Loucy (cell line): ENCODE data around the gene MAGIX.
"Not testable (repeated sequence)": the region's sequence is repeated elsewhere in the genome, so short reads cannot be mapped to it uniquely, and the experiment has no call there.

Experiments used
- H2AFZ ChIP-seq: fragments of 200-600 bp; sonication (generic); 2 replicates; pipeline ENCODE4 v1.6.0; 2016; ENCODE audit warnings: antibody characterized with exemption, mild to moderate bottlenecking, low read length, moderate library complexity
- H3F3A ChIP-seq: fragments of 200-600 bp; 2 replicates; pipeline ENCODE4 v1.6.0; 2016; ENCODE audit warnings: antibody characterized with exemption, low read depth, mild to moderate bottlenecking
- H3K27me3 ChIP-seq: fragments of 200-600 bp; sonication (generic); 2 replicates; pipeline ENCODE4 v1.6.1; 2014; ENCODE audit warnings: low read length, mild to moderate bottlenecking; ENCODE audit not compliant: insufficient read depth, poor library complexity, severe bottlenecking
- H3K36me3 ChIP-seq: fragments of 200-600 bp; sonication (generic); 2 replicates; pipeline ENCODE4 v1.6.1; 2016; ENCODE audit warnings: low read length; ENCODE audit not compliant: insufficient read depth
- H3K4me1 ChIP-seq: fragments of 200-600 bp; sonication (generic); 2 replicates; pipeline ENCODE4 v1.5.1; 2014; ENCODE audit warnings: low read length, mild to moderate bottlenecking; ENCODE audit not compliant: insufficient read depth, poor library complexity, severe bottlenecking
- H3K4me2 ChIP-seq: fragments of 200-600 bp; sonication (generic); 2 replicates; pipeline ENCODE4 v1.6.0; 2014; ENCODE audit warnings: antibody characterized with exemption, low read length, low read depth, mild to moderate bottlenecking; ENCODE audit not compliant: poor library complexity, severe bottlenecking
- H3K4me3 ChIP-seq: fragments of 200-600 bp; sonication (generic); 2 replicates; pipeline ENCODE4 v1.5.1; 2014; ENCODE audit warnings: low read length, mild to moderate bottlenecking, mixed read lengths; ENCODE audit not compliant: poor library complexity, severe bottlenecking
- H3K79me2 ChIP-seq: fragments of 200-600 bp; sonication (generic); 2 replicates; pipeline ENCODE4 v1.6.1; 2014; ENCODE audit warnings: low read length; ENCODE audit not compliant: insufficient read depth
- H3K9ac ChIP-seq: fragments of 200-600 bp; sonication (generic); 2 replicates; pipeline ENCODE4 v1.6.0; 2014; ENCODE audit warnings: mild to moderate bottlenecking, low read depth, low read length, moderate library complexity; ENCODE audit not compliant: poor library complexity, severe bottlenecking
- H3K9me2 ChIP-seq: fragments of 200-600 bp; sonication (generic); replicated peaks from 2 replicates; pipeline ENCODE4 v1.6.1; 2016; ENCODE audit warnings: low read depth, low read length, mixed read lengths
- H3K9me3 ChIP-seq: fragments of 200-600 bp; sonication (generic); 2 replicates; pipeline ENCODE4 v1.6.1; 2014; ENCODE audit warnings: mild to moderate bottlenecking, antibody characterized with exemption, low read length, low read depth; ENCODE audit not compliant: insufficient read depth
- H4K20me1 ChIP-seq: fragments of 200-600 bp; sonication (generic); 2 replicates; pipeline ENCODE4 v1.6.0; 2014; ENCODE audit warnings: antibody characterized with exemption, low read length, mild to moderate bottlenecking; ENCODE audit not compliant: insufficient read depth, poor library complexity, severe bottlenecking
- EZH2phosphoT487 ChIP-seq: fragments of 200-600 bp; IDR thresholded peaks from 2 replicates; pipeline ENCODE4 v1.6.1; 2018; ENCODE audit warnings: antibody characterized with exemption, mild to moderate bottlenecking, moderate library complexity, borderline replicate concordance
- TF ChIP-seq, protein P1 (sequence below): fragments of 200-600 bp; sonication (generic); conservative IDR thresholded peaks from 2 replicates; pipeline ENCODE4 v1.5.1; 2014; ENCODE audit warnings: mild to moderate bottlenecking, antibody characterized with exemption, low read length

The MAGIX gene

DNA sequence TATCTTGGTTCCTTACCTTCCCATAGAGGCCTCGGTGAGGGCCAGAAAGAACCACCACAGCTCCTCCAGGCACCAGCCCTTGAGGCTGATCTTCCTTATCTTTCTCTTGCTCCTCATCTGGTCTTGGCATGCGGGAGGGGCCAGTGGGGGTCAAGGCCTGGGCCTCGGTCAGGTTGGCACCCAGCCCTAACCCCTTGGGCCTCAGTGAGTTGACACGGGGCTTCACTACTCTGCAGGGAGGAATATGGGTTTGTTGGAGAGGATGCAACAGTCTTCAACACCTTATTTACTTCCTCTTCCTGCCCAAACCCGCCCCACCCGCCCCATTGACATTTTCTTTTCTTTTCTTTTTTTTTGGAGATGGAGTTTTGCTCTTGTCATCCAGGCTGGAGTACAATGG lies 45.0 kb upstream of the MAGIX start:
- no peak overlapping the region for H3K9ac ChIP-seq
- no peaks in the 10 kb centered on the region for H3F3A ChIP-seq
- H3K9me3 ChIP-seq, result no peaks in the 10 kb centered on the region
- no peak overlapping the region for H3K4me2 ChIP-seq
- H2AFZ ChIP-seq, result no peak overlapping the region
- TF ChIP-seq EZH2phosphoT487, result no peak
- TF ChIP-seq, protein P1, sequence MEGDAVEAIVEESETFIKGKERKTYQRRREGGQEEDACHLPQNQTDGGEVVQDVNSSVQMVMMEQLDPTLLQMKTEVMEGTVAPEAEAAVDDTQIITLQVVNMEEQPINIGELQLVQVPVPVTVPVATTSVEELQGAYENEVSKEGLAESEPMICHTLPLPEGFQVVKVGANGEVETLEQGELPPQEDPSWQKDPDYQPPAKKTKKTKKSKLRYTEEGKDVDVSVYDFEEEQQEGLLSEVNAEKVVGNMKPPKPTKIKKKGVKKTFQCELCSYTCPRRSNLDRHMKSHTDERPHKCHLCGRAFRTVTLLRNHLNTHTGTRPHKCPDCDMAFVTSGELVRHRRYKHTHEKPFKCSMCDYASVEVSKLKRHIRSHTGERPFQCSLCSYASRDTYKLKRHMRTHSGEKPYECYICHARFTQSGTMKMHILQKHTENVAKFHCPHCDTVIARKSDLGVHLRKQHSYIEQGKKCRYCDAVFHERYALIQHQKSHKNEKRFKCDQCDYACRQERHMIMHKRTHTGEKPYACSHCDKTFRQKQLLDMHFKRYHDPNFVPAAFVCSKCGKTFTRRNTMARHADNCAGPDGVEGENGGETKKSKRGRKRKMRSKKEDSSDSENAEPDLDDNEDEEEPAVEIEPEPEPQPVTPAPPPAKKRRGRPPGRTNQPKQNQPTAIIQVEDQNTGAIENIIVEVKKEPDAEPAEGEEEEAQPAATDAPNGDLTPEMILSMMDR, result no peak
- no peaks in the 10 kb centered on the region for H3K36me3 ChIP-seq
- H3K4me3 ChIP-seq, result no peak overlapping the region
- no peaks in the 10 kb centered on the region for H4K20me1 ChIP-seq
- H3K79me2 ChIP-seq, result peaks cover 11% of the 10 kb centered on the region; the same call in 1 of the 2 replicates
- H3K4me1 ChIP-seq, result no peaks in the 10 kb centered on the region
- no peaks in the 10 kb centered on the region for H3K9me2 ChIP-seq
- H3K27me3 ChIP-seq, result no peaks in the 10 kb centered on the region

DNA sequence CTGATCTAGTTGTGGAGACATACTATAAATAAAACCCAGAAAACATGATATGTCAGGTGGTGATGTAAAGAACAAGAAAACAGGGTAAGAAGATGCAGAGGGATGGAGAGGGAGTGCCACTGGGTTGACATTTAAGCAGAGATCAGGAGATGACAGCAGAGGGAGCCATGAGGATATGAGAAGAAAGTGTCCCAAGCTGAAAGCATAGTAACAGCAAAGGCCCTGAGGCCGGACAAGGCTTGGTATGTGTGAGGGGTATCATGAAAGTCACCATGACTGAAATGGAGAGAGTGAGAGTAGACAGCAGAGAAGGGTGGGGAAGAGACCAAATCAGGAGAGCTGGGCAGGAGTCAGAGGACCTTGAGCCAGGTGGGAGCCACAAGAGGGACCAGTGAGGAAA lies 42.5 kb upstream of the MAGIX start:
- no peaks in the 10 kb centered on the region for H3K27me3 ChIP-seq
- no peaks in the 10 kb centered on the region for H3F3A ChIP-seq
- no peaks in the 10 kb centered on the region for H3K9me3 ChIP-seq
- H3K4me2 ChIP-seq, result no peak overlapping the region
- no peaks in the 10 kb centered on the region for H4K20me1 ChIP-seq
- no peak for TF ChIP-seq EZH2phosphoT487
- TF ChIP-seq, protein P1, result no peak; the same call in 1 of the 2 replicates
- no peaks in the 10 kb centered on the region for H3K4me1 ChIP-seq
- no peak overlapping the region for H2AFZ ChIP-seq
- H3K79me2 ChIP-seq, result peaks cover 20% of the 10 kb centered on the region; the same call in 1 of the 2 replicates
- H3K9ac ChIP-seq, result no peak overlapping the region
- H3K9me2 ChIP-seq, result no peaks in the 10 kb centered on the region
- H3K4me3 ChIP-seq, result no peak overlapping the region
- no peaks in the 10 kb centered on the region for H3K36me3 ChIP-seq

DNA sequence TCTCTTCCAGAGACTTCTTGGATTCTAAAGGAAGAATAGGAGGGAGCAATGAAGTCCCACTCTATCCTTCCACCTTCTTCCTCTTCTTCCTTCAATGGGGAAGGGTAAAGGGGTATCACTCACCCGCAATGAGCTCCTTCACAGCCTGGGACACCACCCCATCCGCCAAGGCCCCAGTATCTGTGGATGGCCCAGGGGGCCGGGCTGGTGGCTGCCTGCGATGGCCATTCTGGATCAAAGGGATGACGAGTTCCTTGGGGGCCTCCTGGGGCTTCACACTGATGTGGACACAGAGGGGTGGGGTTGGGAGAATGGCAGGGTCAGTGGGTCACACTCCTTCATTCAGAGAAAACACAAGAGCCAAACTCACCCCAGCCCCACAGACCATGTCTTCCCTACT lies 40.1 kb upstream of the MAGIX start:
- Histone ChIP-seq H3K36me3 (no peaks in the 10 kb centered on the region), H3K27me3 (no peaks in the 10 kb centered on the region), H3K4me3 (peak overlapping the region; percentile 98), H3K9me3 (no peaks in the 10 kb centered on the region), H3K4me1 (no peaks in the 10 kb centered on the region), H3K9ac (peak overlapping the region; percentile 92), H3K4me2 (peak overlapping the region; percentile 89), H3K9me2 (no peaks in the 10 kb centered on the region), H4K20me1 (no peaks in the 10 kb centered on the region), H3K79me2 (peaks cover 20% of the 10 kb centered on the region; the same call in 1 of the 2 replicates), H2AFZ (no peak overlapping the region), H3F3A (no peaks in the 10 kb centered on the region)
- TF ChIP-seq, protein P1, result no peak
- TF ChIP-seq EZH2phosphoT487, result no peak

DNA sequence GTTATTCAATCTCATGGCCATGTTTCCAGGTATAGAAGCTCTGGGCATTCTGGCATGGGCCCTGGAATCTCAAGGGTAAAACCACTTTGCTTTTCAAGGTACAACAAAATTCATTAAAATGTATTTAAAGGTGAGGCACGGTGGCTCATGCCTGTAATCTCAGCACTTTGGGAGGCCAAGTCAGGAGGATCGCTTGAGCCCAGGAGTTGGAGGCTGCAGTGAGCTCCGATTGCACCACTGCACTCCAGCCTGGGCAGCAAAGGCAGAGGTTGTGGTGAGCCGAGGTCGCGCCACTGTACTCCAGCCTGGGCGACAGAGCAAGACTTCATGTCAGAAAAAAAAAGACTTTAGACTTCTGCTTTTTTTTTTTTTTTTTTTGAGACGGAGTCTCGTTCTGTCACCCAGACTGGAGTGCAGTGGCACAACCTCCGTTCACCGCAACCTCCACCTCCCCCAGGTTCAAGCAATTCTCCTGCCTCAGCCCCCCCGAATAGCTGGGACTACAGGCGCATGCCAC lies 34.8 kb upstream of the MAGIX start:
- not testable (repeated sequence) for H3K9me2 ChIP-seq, H3K4me3 ChIP-seq, H3K9ac ChIP-seq, H3K4me1 ChIP-seq, H3K27me3 ChIP-seq, H3K9me3 ChIP-seq, H3K36me3 ChIP-seq, H4K20me1 ChIP-seq, H3K4me2 ChIP-seq, H2AFZ ChIP-seq, H3K79me2 ChIP-seq, H3F3A ChIP-seq
